ENCODE results near the gene PROSER3.

GRCh38 chr19:35714601-35715354 is 43.2 kb upstream of the PROSER3 start:
- TF ChIP-seq CTCF (IDR thresholded peaks at IDR 0.05): no peak
- TF ChIP-seq EP300 (IDR thresholded peaks at IDR 0.05): no peak

Measured in suprapubic skin (tissue), 3 donors.